Parathyroid adenoma (tissue), 2 donors: ENCODE results near the gene ACOT13.

Experiments used
- H2AFZ ChIP-seq: fragments of 300-600 bp; sonication (generic); one replicate; pipeline ENCODE4 v1.7.0; 2017; ENCODE audit warnings: antibody characterized with exemption, mild to moderate bottlenecking
- H3K27ac ChIP-seq: fragments of 300-600 bp; sonication (generic); one replicate; pipeline ENCODE4 v1.7.0; 2017
- H3K27me3 ChIP-seq: fragments of 300-600 bp; sonication (generic); one replicate; pipeline ENCODE4 v1.7.0; 2017; ENCODE audit warnings: low read length; ENCODE audit not compliant: control insufficient read depth, insufficient read depth
- H3K36me3 ChIP-seq: fragments of 300-600 bp; sonication (generic); one replicate; pipeline ENCODE4 v1.7.0; 2017; ENCODE audit warnings: low read length; ENCODE audit not compliant: control insufficient read depth, insufficient read depth
- H3K4me1 ChIP-seq: fragments of 300-600 bp; sonication (generic); one replicate; pipeline ENCODE4 v1.7.0; 2017; ENCODE audit warnings: control low read depth
- H3K4me2 ChIP-seq: fragments of 300-600 bp; sonication (generic); one replicate; pipeline ENCODE4 v1.7.0; 2017; ENCODE audit warnings: low read length
- H3K4me3 ChIP-seq: fragments of 300-600 bp; sonication (generic); one replicate; pipeline ENCODE4 v1.7.0; 2017; ENCODE audit warnings: low read depth, low read length
- H3K79me2 ChIP-seq: fragments of 300-600 bp; sonication (generic); one replicate; pipeline ENCODE4 v1.7.0; 2017; ENCODE audit warnings: control low read depth
- H3K9ac ChIP-seq: fragments of 300-600 bp; sonication (generic); one replicate; pipeline ENCODE4 v1.7.0; 2017; ENCODE audit warnings: mild to moderate bottlenecking
- H3K9me3 ChIP-seq: fragments of 300-600 bp; sonication (generic); one replicate; pipeline ENCODE4 v1.7.0; 2017; ENCODE audit warnings: low read length; ENCODE audit not compliant: control insufficient read depth
- TF ChIP-seq, protein P1 (sequence below): fragments of 300-600 bp; sonication (generic); IDR thresholded peaks from one replicate; pipeline ENCODE4 v1.7.0; 2017; ENCODE audit warnings: antibody characterized with exemption, mild to moderate bottlenecking
- donor health status: primary hyperparathyroidism.

The ACOT13 gene

DNA sequence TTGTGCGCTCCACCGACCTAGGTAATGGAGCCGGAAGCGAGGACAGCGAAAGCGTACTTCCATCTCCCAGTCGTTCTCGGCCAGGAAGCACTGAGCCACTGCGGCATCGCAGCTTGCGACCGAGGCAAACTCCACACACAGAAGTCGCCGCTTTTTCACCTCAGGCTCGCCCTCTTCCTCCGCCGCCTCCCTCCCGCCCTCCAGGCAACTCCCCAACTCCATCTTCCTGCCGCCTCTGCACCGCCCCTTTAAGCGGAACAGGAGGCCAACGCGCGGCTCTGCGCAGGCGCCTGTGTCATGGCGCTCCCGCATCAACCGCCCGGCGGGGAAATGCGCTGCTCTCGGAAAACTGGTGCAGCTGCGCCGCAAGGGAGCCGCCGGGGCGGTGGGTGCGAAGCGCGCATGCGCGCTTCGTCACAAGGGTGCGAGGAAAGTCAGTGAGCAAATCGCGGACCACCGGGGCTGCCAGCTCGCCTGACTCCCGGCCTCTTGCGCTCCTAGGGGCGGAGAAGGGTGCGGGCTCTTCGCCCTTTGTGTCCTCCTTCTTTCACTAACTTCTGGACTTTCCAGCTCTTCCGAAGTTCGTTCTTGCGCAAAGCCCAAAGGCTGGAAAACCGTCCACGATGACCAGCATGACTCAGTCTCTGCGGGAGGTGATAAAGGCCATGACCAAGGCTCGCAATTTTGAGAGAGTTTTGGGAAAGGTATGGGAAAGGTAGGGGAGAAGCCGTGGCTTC lies at the start of gene ACOT13, which contains the start of gene TDP2:
Gene ACOT13, plus strand, starts transcription at position 437 of the 737 bp plus-strand sequence. Its CDS starts 187 bp downstream, at position 624.
Gene TDP2, minus strand, starts transcription at position 259 of the 737 bp plus-strand sequence. Its CDS starts 37 bp downstream, at position 222.
- no peaks in the 10 kb centered on the region for H3K36me3 ChIP-seq
- peak within 1 kb of the TSS; percentile 88 for H3K27ac ChIP-seq
- TF ChIP-seq, protein P1, sequence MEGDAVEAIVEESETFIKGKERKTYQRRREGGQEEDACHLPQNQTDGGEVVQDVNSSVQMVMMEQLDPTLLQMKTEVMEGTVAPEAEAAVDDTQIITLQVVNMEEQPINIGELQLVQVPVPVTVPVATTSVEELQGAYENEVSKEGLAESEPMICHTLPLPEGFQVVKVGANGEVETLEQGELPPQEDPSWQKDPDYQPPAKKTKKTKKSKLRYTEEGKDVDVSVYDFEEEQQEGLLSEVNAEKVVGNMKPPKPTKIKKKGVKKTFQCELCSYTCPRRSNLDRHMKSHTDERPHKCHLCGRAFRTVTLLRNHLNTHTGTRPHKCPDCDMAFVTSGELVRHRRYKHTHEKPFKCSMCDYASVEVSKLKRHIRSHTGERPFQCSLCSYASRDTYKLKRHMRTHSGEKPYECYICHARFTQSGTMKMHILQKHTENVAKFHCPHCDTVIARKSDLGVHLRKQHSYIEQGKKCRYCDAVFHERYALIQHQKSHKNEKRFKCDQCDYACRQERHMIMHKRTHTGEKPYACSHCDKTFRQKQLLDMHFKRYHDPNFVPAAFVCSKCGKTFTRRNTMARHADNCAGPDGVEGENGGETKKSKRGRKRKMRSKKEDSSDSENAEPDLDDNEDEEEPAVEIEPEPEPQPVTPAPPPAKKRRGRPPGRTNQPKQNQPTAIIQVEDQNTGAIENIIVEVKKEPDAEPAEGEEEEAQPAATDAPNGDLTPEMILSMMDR, result peak; percentile 56
- no peaks in the 10 kb centered on the region for H3K9me3 ChIP-seq
- peak within 1 kb of the TSS; percentile 85 for H3K4me2 ChIP-seq
- H3K27me3 ChIP-seq, result no peaks in the 10 kb centered on the region
- H2AFZ ChIP-seq, result peak within 1 kb of the TSS; percentile 100
- peak within 1 kb of the TSS; percentile 58 for H3K9ac ChIP-seq
- peaks cover 13% of the 10 kb centered on the region for H3K4me1 ChIP-seq
- H3K4me3 ChIP-seq, result peak within 1 kb of the TSS; percentile 91
- H3K79me2 ChIP-seq, result peaks cover 18% of the 10 kb centered on the region

DNA sequence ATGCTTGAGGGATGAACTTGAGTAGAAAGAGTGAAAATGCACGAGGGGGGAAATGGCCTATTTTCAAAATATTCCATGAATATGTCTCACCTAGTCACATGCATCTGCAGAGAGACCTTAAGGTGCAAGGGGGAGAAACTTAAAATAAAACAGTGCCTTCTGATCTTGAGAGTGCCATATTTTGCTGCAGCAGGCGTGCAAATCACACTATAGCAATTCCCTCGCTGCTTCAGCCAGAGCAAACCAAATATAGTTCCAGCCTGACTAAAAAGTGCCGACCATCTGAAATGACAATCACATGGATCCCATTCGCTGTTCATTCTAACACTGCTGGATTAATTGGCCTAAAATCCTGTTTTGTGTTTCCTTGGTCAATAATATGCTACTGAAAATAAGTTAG lies 47.2 kb upstream of the ACOT13 start:
- H3K36me3 ChIP-seq, result no peaks in the 10 kb centered on the region
- no peak overlapping the region for H3K4me3 ChIP-seq
- H3K4me1 ChIP-seq, result no peaks in the 10 kb centered on the region
- no peaks in the 10 kb centered on the region for H3K9me3 ChIP-seq
- H3K9ac ChIP-seq, result no peak overlapping the region
- TF ChIP-seq, protein P1, result no peak
- no peak overlapping the region for H3K4me2 ChIP-seq
- no peak overlapping the region for H2AFZ ChIP-seq
- H3K27me3 ChIP-seq, result no peaks in the 10 kb centered on the region
- H3K27ac ChIP-seq, result no peak overlapping the region
- no peaks in the 10 kb centered on the region for H3K79me2 ChIP-seq

DNA sequence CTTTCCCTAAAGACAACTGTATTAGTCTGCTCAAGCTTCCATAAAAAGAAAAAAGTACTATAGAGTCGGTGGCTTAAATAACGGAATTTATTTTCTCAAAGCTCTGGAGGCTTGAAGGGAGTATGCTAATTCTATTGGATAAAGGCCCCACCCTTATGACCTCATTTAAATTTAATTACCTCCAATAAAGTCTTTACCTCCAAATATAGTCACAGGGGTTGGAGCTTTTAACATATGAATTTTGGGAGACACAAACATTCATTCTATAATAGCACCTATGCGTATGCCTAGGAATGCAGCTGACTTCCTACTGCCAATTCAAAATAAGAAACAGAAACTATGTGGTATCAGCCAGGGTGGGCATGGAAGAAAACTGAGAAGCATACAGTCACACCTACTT lies 46.2 kb upstream of the ACOT13 start:
- no peaks in the 10 kb centered on the region for H3K79me2 ChIP-seq
- TF ChIP-seq, protein P1, result no peak
- no peaks in the 10 kb centered on the region for H3K9me3 ChIP-seq
- no peak overlapping the region for H3K4me3 ChIP-seq
- H3K4me1 ChIP-seq, result no peaks in the 10 kb centered on the region
- H3K27me3 ChIP-seq, result no peaks in the 10 kb centered on the region
- H3K36me3 ChIP-seq, result no peaks in the 10 kb centered on the region
- no peak overlapping the region for H3K27ac ChIP-seq
- H2AFZ ChIP-seq, result no peak overlapping the region
- no peak overlapping the region for H3K9ac ChIP-seq
- no peak overlapping the region for H3K4me2 ChIP-seq

GRCh38 chr6:24621626-24622289 lies 45.1 kb upstream of the ACOT13 start:
- TF ChIP-seq, protein P1, result no peak
- no peaks in the 10 kb centered on the region for H3K27me3 ChIP-seq
- H3K4me1 ChIP-seq, result no peaks in the 10 kb centered on the region
- no peaks in the 10 kb centered on the region for H3K79me2 ChIP-seq
- no peak overlapping the region for H3K9ac ChIP-seq
- no peak overlapping the region for H3K4me3 ChIP-seq
- no peak overlapping the region for H3K27ac ChIP-seq
- no peaks in the 10 kb centered on the region for H3K9me3 ChIP-seq
- H3K36me3 ChIP-seq, result no peaks in the 10 kb centered on the region
- no peak overlapping the region for H3K4me2 ChIP-seq
- no peak overlapping the region for H2AFZ ChIP-seq
